GM19455 (cell line): ENCODE measurements around the gene PDE4DIP.
"Not testable (repeated sequence)": the region's sequence is repeated elsewhere in the genome, so short reads cannot be mapped to it uniquely, and the experiment has no call there.

Experiments used
- ATAC-seq: cut with Tn5 transposase; IDR thresholded peaks from one replicate; pipeline ENCODE4 v1.9.1; 2021; ENCODE audit not compliant: unreplicated experiment

PDE4DIP gene

DNA sequence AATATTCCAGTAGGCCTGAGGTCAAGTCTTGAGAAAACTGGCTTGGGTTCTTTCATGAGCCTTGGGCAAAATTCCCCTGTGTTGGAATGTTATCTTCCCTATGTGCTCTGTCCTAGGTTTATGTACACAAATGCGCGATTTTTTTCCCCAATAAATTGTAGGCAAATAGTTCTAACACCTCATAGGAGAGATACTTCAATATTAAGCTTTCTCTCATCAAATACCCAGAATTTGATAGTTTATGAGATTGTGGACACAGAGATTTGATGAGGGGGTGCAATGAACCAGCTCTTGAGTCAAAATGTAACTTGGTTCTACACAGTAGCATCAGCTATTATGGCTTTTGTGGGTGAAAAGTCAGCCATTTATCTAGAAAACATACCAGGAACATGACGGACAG lies 220.4 kb downstream of the PDE4DIP start:
- not testable (repeated sequence) for ATAC-seq

DNA sequence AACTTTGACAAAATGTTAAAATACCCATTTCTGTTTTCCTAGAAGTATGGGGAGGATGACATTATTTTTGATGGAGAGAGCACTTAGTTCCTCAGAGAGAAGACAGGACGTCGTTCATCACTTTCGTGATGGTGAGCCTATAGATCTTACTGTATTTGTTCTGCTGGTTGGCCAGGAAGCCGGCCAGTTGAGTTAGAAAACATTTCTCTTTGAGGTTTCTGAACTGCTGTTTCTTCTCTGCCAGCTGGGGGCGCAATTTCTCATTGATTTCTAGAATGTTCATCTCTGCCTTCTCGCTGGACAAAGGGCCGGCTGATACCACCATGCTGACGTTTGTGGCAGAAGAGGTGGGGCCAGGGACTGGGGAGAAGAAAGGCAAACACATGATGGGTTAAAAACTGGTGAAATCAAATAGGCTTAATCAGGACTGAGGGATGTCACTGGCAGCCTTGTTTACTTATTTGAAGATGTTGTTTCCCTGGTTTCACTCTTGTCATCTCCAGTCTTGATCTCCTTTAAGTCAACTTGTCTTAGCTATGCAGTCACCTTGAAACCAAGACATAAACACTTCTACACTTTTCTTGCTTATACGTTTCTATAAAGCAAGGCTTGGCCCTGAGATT lies 231.4 kb downstream of the PDE4DIP start:
- not testable (repeated sequence) for ATAC-seq
